G401.6 (cell line): ENCODE measurements around the gene KCNK16.

ENCODE experiments used
- FAIRE-seq: peaks from 2 replicates; lab custom pipeline; 2012; peaks lifted over from hg19 to GRCh38; lab: Jason Lieb, UNC

The KCNK16 gene

DNA sequence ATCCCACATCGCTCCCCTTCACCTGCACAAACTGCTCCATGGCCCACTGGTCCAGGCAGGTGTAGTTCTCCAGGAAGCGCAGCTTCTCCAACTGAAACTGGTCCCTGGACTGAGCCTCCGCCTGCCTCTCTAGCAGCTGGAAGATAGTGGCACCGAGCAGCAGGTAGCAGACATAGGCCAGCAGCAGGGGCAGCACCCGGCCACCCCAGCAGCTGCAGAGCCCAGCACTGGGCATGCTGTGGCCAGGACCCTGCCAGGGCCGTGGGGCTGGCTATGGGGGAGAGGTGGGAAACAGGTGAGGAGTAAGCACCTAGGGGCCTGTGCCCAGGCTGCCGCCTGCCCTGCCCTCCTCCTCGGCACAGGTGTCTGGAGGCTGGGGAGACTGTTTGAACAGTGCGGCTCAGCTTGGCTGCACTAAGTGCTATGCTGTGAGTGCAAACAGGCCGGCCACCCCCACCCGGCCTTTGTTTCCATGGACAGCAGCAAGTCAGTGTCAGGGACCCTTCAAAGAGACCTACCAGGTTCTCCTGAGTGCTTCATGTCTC is at the start of gene KCNK16:
Gene KCNK16, minus strand, starts transcription at position 397 of the 545 bp plus-strand sequence. Its CDS starts 162 bp downstream, at position 235.
- FAIRE-seq, result no peak

DNA sequence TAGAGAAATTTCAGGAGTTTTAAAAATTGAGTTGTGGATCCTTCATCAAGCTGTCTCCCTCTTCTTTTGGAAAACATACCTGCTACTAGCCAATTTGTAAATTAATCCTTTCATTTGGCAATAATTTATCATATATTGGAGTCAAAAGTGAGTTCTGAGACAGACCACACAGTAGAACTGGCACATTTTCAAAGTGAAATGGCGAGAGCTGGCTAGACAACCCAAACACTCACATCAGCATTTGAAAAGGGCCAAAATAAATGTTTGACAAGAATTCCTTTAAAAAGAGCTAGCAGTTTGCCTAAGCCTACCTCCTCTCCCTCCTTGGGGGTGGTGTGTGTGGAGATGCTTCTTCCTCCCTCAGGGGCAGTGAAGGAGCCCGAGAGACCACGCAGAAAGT is 47.9 kb upstream of the KCNK16 start:
- FAIRE-seq, result no peak

GRCh38 chr6:39369987-39370386 is 47.5 kb upstream of the KCNK16 start:
- no peak for FAIRE-seq

GRCh38 chr6:39367700-39368099 is 45.2 kb upstream of the KCNK16 start:
- no peak for FAIRE-seq

GRCh38 chr6:39366931-39367618 is 44.6 kb upstream of the KCNK16 start:
- no peak for FAIRE-seq

- no peak for FAIRE-seq
Observed at GRCh38 chr6:39365281-39366074, 43.0 kb upstream of the KCNK16 start.

DNA sequence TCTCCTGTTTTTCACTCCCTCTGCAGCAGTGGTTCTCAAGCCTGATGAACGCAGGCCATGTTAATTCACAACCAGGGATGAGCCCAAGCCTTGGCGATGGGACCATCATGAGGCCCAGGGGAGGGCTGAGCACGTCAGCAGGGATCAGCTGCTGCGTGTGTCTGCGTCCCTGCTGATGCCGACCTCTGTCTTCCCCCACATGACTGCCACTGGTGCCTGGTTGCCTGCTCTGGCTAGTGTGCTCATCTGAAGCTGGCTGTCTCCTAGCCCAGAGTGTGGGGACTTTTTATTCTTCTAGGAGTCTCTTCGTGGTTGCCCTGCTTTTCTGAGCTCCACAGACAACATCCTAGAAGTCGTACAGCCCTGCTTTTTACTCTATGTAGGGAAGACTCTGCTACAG is 40.8 kb upstream of the KCNK16 start:
- no peak for FAIRE-seq

DNA sequence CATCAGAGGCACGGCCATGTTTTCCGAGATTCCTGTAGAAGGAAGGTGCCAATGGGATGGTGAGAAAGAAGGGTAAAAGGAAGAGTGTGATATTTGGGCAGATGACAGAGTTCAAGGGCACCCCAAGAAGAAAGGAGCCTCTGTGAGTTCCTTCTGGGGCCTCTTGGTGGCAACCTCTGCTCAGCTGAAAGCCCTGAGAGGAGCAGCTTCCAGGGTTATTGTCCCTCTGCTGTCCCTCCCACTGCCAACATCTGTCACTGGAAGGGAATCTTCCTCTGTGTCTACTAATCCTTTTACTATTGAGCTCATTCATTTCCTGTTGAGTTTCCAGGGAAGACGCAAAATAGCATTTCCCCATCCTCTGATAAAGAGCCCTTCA is 40.0 kb upstream of the KCNK16 start:
- FAIRE-seq, result no peak

DNA sequence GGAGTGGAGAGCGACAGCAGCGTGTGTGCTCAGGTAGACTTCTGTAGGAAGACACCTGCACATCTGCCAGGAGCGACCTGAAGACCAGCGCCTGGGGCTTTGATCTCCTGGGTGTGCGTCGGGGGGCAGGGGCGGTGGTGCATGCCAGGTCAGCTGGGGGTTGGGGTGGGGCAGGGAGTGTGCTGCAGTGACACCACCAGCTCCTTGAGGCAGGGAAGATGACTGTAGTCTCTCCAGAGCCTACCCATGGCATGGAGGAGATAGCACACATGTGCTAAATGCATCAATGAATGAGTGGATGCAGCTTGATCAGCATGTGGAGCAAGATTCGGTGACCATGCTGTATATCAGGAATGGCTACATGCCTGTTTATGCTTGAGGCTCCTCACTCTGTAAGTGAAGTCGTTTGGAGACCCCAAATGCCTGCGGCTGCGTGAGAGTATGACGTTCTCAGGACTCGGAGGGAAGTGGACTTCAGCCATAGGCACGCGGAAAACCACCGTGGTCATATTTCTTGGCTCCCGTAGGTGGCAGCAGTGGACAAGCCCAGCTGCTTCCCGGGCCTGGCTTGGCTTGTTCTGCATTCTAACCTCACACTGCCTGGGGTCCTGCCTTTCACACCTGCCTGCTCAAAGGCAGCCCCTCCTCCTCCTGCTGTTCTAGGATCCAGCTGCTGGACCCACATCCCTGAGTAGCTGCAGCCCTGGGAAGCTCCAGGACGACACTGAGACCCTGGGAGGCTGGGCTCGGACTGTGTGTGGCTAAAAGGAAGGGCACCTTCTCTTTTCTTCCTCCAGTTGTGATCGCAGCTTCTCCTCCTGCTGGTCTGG is 39.4 kb upstream of the KCNK16 start:
- no peak for FAIRE-seq

DNA sequence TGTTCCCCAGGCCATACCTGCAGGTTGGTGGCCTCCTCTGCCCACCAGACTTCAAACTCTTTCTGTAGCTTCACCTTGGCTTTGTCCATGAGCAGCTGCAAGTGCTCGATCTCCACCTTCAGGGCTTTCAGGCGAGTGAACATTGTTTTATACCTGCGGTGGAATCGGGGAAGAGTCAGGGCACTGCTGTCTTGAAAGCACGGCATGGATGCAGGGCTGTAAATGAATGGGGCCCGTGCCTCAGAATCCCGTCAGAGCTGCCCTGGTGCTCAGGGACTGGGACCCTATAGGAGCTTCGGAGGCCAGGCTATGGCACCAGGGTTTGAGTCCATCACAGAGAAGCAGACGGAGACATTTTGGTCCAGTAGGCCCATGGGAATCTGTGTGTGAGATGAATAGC is 37.9 kb upstream of the KCNK16 start:
- no peak for FAIRE-seq

DNA sequence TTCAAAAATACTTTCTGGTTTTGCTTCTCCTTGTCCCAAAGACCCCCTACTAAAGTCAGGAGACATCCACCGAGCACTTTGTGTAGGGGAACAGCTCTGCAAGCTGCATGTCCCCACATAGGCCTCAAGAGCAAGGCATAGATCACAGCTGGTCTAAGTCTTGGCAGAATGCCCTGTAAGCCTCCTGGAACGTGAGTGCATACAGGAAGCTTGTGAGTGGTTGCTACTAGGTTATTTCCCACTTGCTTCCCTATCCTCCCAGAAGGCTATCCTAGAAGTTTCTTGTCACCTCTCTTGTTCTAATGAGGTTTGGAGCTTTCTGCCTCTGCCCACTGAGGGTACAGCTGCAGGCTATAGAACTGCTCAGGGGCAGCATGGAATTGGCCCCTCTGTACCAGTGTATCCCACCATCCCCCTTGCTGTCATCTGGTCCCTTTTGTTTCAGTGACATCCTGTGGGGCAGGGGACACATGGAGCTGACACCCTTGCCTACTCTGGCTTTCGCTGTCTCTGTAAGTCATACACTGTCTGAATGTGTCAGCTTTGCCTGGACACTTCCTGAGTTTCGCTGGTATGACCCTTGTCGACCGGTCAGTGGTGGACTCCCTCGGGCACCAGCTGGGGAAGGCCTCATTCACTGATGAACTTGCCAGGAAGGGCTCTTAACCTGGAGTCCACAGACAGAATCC is 35.6 kb upstream of the KCNK16 start:
- FAIRE-seq, result no peak

DNA sequence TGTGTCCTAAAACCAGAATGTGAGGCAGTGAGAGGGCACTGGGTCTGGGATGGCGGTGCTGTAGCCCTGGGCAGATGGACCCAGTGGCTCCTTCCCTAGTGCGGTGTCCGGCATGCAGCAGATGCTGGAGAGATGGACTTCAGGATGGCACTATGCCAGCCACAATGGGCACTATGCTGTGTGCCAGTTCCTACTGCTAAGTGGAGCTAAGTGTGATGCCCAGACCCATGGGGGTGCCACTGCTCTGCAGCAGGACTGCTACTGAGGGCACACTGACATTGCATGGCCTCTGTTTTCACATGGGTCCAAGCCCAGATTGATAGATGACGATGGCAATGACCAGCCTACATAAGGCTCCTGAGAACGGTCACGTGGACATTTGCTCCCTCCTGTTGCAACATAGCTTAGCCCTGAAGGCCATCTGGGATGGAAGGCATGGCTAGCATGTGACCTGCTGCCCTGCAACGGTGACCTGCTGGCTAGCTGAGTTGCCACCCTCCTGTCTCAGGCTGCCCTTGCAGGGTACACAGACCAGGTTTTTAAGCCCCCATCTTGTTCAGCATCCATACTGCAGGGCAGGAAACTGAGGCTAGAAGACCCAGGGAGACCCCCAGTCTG is 31.3 kb upstream of the KCNK16 start:
- FAIRE-seq, result no peak

GRCh38 chr6:39350723-39351505 is 28.4 kb upstream of the KCNK16 start:
- no peak for FAIRE-seq

GRCh38 chr6:39348740-39349139 is 26.2 kb upstream of the KCNK16 start:
- FAIRE-seq, result no peak

DNA sequence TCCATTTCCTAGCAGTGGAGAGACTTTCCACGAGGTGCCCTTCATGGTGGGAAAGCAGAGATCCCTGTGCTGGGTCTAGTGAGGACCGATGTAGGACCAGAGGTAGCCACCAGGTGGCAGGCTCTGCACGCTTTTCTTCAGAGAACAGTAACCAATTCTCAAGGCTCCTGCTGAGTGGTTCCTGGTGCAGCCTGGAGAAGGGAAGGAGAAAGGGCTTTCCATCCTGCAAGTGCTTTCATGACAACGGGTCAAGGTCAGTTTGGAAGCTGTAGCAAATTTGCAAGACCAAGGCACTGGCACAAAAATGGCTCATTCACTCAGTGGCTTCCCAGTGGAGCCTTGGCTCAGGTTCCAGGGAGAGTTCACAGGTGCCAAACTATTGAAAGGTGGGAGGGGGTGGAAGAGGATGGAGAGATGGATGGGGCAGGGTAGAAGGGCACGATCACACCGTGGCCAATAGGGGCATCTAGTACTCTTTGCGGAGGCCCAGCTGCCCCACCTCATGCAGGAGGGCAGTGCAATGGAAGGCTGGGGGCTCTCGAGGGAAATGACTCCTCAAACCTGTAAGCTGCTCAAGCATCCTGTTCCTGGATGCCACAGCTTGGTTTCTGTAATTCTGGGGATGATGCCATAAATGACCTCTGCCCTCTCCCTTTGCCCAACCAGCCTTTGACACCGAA is 25.5 kb upstream of the KCNK16 start:
- FAIRE-seq, result no peak

DNA sequence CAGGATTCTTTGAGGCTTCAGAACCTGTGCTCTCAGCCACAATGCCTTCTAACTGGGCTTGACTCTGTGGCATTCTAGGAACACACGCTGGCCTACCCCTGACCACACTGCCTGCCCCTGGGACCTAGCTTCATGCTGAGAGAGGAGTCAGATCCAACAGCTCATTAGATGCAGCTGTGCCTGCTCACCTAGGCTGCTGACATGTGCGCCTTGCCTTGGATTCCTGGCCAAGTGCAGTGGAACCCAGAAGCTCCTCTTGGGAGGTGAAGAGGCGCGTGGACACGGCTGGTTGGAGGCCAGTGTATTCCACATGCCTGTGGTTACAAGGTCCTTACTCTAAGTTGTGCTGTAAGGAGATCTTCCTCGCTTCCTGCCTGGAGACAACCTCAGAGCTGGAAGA is 24.7 kb upstream of the KCNK16 start:
- no peak for FAIRE-seq

GRCh38 chr6:39344821-39345280 is 22.3 kb upstream of the KCNK16 start:
- FAIRE-seq, result no peak

DNA sequence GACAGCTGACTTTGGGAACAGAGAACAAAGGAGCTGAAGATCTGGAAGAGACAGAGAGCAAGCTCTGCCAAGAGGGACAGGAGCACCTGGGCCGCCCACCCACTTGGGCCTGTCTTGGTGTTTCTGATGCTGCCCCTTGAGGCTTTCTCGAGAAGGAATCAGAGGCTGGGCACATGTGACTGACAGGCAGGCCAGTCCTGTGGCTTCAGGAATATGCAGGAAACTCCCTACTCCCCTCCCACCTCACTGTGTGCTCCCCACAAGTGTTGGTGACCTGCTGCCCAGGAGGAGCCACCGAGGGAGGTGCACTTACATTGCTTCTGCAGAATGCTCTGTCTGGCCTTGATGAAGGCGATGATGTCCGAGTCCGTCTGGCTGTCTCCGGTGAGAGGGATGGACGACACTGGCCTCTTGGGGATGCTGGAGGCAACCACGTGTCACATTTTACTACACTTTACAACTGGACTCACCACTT is 20.9 kb upstream of the KCNK16 start:
- no peak for FAIRE-seq

DNA sequence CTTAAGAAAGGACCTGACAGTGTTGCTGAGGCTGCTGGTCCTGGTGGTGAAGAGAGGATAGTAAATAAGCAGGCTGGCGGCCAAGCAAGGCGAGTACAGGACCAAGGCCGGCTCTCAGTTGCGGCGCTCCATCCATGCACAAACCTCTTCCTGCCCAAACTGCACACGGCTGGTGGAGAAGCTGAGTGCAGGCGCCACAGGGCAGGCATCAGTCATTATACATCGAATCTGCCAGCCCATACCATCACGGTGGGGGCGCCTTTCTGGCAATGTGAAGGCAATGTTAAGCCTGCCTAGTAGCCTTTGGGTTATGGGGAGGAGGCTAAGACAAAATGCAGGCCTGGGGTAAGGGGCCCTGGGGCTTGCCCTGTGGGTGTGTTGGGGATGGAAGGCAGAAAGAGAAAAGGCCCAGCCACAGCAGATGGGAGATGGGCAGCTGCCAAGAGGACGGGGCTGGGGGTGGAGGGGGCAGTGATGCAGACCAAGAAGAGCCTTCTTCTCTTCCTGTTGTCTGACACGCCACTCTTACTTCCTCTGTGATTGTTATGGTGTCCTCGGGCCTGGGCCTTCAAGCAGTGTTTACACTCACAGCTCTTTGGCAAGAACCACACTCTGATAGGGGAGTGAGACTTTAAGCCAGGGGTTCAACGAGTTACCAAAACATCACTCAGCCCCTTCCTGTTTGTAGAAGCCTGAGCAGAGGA is 20.3 kb upstream of the KCNK16 start:
- FAIRE-seq, result no peak
